ENCODE results near the gene CDPF1. TPM values are rescaled to one million over a fixed set of nuclear protein-coding genes. Genes with fewer than 3 reads are reported as not detected.

CDPF1 gene
- total RNA-seq, 4 donors from 2014 or later, result 5.7 to 18.8 (median 8.5) TPM

DNA sequence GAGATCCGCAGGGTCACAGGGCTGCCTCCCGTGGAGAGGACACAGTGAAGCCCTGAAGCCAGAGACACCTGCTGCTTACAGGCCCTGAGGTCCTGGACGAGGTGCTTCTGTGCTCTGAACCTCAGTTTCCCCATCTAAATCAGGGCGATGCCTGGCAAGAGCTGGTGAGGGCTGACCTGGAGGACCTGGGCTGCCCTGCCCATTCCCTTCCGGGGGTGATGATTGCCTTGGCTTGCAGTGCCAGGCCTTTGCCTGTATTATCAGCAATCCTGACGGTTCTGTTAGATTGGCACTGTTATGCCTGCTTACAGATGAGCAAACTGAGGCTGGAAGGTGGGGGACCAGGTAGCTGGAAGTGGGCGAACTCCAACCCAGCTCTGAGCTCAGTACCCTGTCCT is 38.8 kb upstream of the CDPF1 start:
- no peak for ATAC-seq (ENCODE audit: low FRiP score)
- no peak for DNase-seq (ENCODE audit: low spot score)
- TF ChIP-seq, protein P1, sequence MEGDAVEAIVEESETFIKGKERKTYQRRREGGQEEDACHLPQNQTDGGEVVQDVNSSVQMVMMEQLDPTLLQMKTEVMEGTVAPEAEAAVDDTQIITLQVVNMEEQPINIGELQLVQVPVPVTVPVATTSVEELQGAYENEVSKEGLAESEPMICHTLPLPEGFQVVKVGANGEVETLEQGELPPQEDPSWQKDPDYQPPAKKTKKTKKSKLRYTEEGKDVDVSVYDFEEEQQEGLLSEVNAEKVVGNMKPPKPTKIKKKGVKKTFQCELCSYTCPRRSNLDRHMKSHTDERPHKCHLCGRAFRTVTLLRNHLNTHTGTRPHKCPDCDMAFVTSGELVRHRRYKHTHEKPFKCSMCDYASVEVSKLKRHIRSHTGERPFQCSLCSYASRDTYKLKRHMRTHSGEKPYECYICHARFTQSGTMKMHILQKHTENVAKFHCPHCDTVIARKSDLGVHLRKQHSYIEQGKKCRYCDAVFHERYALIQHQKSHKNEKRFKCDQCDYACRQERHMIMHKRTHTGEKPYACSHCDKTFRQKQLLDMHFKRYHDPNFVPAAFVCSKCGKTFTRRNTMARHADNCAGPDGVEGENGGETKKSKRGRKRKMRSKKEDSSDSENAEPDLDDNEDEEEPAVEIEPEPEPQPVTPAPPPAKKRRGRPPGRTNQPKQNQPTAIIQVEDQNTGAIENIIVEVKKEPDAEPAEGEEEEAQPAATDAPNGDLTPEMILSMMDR (IDR thresholded peaks at IDR 0.05), result no peak

DNA sequence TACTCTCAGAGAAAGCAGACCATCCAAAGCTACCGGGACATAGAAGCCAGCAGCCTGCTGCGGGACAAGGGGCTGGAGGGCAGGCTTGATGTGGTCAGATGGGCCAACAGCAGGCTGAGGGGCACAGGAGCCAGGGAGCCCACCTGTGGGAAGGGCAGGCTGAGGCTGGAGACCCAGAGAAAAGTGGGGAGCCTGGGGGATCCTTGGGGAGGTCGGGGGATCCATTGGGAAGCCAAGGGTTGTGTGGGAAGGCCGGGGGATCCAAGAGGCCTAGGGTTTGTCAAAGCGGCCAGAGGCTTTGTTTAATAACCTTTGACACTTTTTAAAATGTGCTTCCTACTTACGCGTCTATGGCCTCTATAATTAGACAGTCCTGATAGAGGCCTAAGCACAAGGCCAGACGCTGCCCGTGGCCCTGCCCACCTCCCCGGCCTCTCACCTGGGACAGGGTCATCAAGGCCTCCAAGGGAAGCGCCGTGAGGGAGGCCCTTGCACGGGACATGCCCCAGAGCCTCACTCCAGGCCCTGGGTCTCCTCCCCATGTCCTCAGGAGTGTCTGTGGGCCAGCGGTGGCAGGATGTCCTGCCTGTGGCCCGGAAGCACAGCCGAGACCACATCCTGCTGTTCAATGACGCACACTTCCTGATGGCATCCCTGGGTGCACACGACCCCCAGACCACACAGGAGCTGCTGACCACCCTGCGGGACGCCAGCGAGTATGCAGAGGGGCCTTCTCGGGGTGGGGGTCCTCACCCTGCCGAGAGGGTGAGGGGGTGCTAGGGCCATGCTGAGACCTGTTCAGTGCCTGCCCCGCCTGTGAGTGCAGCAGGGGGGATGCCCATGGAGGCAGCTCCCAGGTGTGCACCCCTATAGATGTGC is 38.0 kb upstream of the CDPF1 start:
- no peak for DNase-seq (ENCODE audit: low spot score)
- TF ChIP-seq, protein P1 (IDR thresholded peaks at IDR 0.05), result no peak

DNA sequence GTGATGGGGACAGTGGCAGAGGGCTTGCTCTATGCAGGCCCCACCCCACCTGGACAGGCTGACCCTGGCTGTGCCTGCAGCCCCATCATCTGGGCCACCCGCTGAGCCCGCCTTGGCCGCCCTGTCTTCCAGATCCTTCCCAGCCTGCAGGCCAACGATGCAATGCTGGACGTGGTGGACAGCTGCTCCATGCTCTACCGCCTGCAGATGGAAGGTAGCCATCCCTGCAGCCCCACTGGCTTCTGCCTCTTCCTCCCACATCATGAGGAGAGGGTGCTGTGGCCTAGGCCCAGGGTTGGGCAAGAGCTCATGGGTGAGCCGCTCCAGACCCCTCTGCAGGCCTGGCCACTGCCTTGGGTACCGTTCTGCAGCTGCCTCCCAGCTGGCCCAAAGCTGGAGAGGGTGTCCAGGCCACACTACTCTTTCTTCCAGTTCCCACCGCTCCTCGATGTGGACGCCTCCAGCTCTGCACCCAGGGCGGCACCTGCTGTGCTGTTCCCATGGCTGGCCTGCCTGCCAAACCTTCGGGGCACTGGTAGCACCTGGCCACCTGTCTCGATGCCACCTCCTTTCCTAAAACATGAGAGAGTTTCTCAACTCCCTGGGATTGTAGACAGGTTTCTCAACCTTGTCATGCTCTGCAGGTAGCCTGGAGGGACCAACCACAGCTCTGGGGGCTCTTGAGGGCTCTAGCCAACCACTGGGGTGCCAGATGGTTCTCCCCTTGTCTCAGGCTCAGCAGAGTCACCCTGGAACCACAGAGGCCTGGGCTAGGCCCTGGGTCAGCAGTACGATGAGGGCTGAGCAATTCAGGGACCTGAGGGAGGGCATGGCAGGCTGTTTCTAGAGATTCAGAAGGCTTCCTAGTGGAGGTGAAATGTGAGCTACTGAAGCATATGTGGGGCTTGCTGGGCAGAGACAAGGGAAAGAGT is 37.1 kb upstream of the CDPF1 start:
- no peak for ATAC-seq (ENCODE audit: low FRiP score)
- TF ChIP-seq, protein P1 (IDR thresholded peaks at IDR 0.05), result no peak
- no peak for DNase-seq (ENCODE audit: low spot score)

More for the DNA sequence above, 38.0 kb upstream of the CDPF1 start:
- no peak for ATAC-seq (ENCODE audit: low FRiP score)

DNA sequence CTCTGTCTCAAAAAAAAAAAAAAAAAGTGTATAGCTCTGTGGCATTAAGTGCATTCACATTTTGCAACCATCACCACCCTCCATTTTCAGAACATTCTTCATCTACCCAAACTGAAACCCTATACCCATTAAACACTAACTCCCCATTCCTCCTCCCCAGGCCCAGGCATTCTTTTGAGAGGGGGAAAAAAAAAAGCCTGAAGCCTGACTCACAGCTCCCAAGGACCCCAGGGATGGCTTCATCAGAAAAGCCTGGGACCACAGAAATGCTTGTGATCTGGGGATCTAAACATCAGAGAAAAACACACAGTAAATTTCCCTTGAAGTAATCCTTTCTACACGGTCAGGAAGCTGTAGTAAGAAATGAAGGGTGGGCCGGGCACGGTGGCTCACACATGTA is 35.9 kb upstream of the CDPF1 start:
- DNase-seq (ENCODE audit: low spot score), result no peak
- ATAC-seq (ENCODE audit: low FRiP score), result no peak
- TF ChIP-seq, protein P1 (IDR thresholded peaks at IDR 0.05), result no peak

DNA sequence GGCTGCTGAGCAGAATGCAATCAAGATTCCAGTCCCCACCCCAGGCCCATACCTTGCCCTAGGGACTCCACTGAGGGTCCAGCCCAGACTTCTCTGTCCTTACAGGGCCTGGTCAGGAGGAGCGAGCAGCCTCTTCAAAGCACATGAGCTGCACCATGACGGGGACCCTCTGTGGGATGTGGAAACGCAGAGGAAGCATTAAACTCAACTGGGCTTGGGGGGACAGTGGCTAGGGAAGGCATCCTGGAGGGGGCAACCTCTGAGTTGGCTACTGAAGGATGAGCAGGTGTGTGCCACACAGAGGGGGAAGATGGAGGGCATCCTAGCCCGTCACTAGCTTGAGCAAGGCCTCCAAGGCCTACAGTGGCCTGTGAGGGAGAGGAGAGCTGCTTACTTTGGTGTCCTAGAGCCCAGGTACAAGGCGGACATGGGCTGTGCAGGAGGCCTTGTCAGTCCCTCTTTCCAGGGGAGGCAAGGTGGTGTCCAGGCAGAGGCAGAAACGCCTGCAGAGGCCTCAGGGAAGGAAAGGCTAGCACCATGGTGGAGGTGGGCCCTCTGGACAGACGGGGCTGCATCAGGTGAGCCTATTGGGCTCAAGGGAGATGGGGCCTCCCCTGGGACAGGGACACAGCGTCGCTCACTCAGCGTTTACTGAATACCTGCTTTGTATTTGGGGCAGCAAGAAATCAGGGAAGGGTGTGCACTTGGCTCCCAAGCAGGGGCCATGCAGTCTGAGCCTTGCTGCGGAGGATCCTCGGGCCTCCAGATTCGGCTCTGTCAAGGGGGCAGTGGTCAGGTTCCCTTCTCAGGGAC is 32.0 kb upstream of the CDPF1 start:
- TF ChIP-seq, protein P1 (IDR thresholded peaks at IDR 0.05), result no peak
- ATAC-seq (ENCODE audit: low FRiP score) (no peak), DNase-seq (ENCODE audit: low spot score) (no peak)

DNA sequence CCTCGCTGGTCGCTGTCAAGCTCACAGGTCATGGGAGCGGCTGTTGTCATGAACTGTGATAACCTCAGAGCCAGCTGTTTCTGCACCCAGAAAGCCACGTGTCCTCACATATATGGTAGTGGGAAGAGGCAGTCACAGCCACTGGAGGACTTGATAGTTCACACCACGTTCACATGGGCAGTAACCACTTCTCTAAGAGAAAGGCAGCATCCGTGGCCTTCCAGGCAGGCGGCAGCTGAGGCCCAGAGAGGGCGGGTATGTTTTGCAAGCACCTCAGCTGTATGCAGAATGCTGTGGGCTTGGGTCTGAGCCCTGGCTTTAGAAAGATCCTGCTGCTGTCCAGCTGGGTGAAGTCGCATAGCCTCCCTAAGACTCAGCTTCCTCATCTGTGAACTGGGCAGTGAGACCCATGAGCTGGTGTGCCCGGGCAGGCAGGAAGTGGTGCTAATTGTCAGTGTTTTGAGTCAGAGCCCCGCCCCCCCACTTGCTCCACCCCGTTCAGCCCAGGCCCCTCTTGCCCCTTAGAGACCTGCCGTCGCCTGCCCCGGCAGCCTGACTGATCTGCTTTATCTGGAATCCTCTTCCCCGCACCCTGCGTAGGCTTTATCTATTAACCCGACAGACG is 31.0 kb upstream of the CDPF1 start:
- ATAC-seq (ENCODE audit: low FRiP score) (no peak), DNase-seq (ENCODE audit: low spot score) (no peak)
- TF ChIP-seq, protein P1 (IDR thresholded peaks at IDR 0.05), result no peak

Measured in omental fat pad (tissue), 4 donors.